Activated T-helper 2 cell treated with anti-CD3 and anti-CD28 coated beads, Interferon-gamma antibody, Interleukin-2, Interleukin-4, amounts not matched to agents 10 μg/mL and 5 μg/mL and 100 μg/mL, durations not matched to agents 14 hours and 24 hours and 36 hours (primary cell): Measurements from ENCODE around the gene ZEB2. TPM values are rescaled to one million over a fixed set of nuclear protein-coding genes. Genes with fewer than 3 reads are reported as not detected.

Source experiments
- DNase-seq: peaks from one replicate; pipeline ENCODE4 v3.0.0; 2021; ENCODE audit warnings: low spot score
- H3K27ac Mint-ChIP-seq: one replicate; pipeline ENCODE4 v1.8.0; 2021; ENCODE audit warnings: mixed read lengths
- H3K27me3 Mint-ChIP-seq: one replicate; pipeline ENCODE4 v1.8.0; 2021; ENCODE audit warnings: low read depth, mixed read lengths
- H3K36me3 Mint-ChIP-seq: one replicate; pipeline ENCODE4 v1.8.0; 2021; ENCODE audit warnings: low read depth, mixed read lengths
- H3K4me1 Mint-ChIP-seq: one replicate; pipeline ENCODE4 v1.8.0; 2021; ENCODE audit warnings: low read depth, mixed read lengths
- H3K4me3 Mint-ChIP-seq: one replicate; pipeline ENCODE4 v1.8.0; 2021; ENCODE audit warnings: low read depth, mild to moderate bottlenecking, moderate library complexity, mixed read lengths
- H3K9me3 Mint-ChIP-seq: one replicate; pipeline ENCODE4 v1.8.0; 2021; ENCODE audit warnings: mixed read lengths
- intact Hi-C: fragments of 100-400 bp; cut with micrococcal nuclease; formaldehyde crosslinking; loops from one replicate; pipeline ENCODE4 v1.15.1; 2023
- total RNA-seq: library from RNA; stranded (reverse); gene quantifications from 2 replicates; pipeline ENCODE4 v1.2.3, GENCODE V29; 2022

Gene ZEB2
- total RNA-seq, 1 donor from 2014 or later = 53.2 TPM

- DNase-seq = no peak
- intact Hi-C loops = no loop called here
- Mint-ChIP-seq H3K4me1 (peaks cover 47% of the 10 kb centered on the region), H3K4me3 (no peak overlapping the region), H3K9me3 (no peaks in the 10 kb centered on the region), H3K27me3 (no peaks in the 10 kb centered on the region), H3K27ac (no peak overlapping the region), H3K36me3 (peaks cover 3% of the 10 kb centered on the region)
Measured at GRCh38 chr2:144346229-144346628, 173.7 kb downstream of the ZEB2 start.

DNA sequence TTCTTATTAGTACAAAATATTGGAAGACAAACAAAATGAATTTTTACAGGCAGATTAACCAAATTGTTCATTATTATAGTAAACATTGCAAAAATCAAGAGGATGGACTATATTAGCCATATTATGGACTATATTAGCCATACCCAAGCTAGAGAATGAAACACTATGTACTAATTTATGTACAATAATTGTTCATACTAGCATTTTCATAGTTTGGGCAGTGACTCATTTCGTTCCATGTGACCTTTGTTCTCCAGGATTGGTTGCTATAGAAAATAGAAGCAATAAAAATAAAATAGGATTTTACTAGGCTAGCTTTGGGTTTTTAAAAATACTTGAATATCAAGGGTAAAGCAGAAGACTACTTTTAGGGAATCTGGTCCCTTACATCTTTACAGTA lies 176.8 kb downstream of the ZEB2 start:
- no peaks in the 10 kb centered on the region for H3K9me3 Mint-ChIP-seq
- H3K27me3 Mint-ChIP-seq = no peaks in the 10 kb centered on the region
- peaks cover 3% of the 10 kb centered on the region for H3K36me3 Mint-ChIP-seq
- H3K4me1 Mint-ChIP-seq = peaks cover 43% of the 10 kb centered on the region
- DNase-seq = no peak
- no peak overlapping the region for H3K4me3 Mint-ChIP-seq
- no peak overlapping the region for H3K27ac Mint-ChIP-seq
- intact Hi-C loops = no loop called here

DNA sequence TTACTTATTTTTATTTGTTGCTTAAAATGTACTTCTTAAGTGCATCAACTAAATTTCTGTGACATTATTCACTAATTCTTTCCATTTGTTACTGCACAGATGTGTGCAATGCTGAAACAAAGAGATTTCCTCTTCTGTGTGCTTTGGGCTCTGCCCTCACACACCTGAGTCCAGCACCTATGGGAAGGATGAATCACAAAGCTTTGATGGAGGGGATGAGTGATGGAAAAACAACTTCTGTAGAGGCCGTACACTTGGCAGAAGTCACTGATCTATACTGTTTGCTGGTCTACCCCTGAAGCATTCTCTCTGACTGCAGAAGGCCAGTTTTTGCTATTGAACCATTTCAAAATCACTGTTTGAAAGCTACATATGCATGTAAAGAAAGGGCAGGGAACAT lies 178.4 kb downstream of the ZEB2 start:
- intact Hi-C loops = no loop called here
- no peak overlapping the region for H3K4me3 Mint-ChIP-seq
- peaks cover 40% of the 10 kb centered on the region for H3K4me1 Mint-ChIP-seq

DNA sequence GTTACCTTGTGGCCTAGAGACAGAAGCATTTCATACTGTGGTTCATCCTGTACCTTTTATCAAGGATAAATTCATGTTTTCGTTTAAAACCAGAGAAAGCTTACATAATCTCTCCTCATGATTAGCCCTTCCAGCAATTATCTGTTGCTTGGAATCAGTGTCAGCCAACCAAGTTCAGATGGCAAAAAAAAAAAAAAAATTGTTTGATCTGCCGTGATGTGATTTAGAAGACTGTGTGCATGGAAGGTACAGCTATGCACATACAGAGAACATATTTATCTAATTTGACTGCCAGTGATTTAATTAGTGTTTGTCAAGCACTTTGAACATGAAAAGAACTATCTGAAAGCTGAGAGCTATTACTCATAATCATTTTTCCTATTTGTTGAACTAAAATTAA lies 180.9 kb downstream of the ZEB2 start:
- intact Hi-C loops = no loop called here
- Mint-ChIP-seq H3K27ac (no peak overlapping the region), H3K4me1 (peaks cover 37% of the 10 kb centered on the region)

More for the DNA sequence above, 178.4 kb downstream of the ZEB2 start:
- H3K36me3 Mint-ChIP-seq = peaks cover 5% of the 10 kb centered on the region
- no peak overlapping the region for H3K27ac Mint-ChIP-seq
- no peaks in the 10 kb centered on the region for H3K27me3 Mint-ChIP-seq
- no peak for DNase-seq
- peaks cover 1% of the 10 kb centered on the region for H3K9me3 Mint-ChIP-seq

DNA sequence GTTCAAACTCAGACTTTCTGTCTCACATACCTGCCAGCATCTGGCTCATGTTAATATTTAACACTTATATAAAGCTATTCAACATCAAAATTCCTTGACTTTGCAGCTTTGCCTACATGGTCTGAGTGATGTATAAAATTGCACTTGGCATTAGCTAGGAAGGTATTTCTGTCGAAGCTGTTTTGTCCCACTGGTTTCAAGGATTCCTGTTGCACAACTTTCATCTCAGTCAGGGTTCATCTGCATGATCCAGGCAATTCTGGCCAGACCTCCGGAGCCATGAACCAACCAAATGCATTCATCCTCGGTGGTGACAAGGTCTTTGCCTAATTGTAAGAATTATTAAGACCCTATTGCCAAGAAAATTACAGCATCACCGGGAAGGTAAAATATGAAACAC lies 185.4 kb downstream of the ZEB2 start:
- H3K27me3 Mint-ChIP-seq = no peaks in the 10 kb centered on the region
- H3K4me1 Mint-ChIP-seq = peaks cover 41% of the 10 kb centered on the region
- no peak overlapping the region for H3K4me3 Mint-ChIP-seq
- intact Hi-C loops = no loop called here
- peaks cover 4% of the 10 kb centered on the region for H3K9me3 Mint-ChIP-seq
- DNase-seq = no peak
- H3K36me3 Mint-ChIP-seq = peaks cover 22% of the 10 kb centered on the region
- H3K27ac Mint-ChIP-seq = no peak overlapping the region

More for the DNA sequence above, 180.9 kb downstream of the ZEB2 start:
- no peak for DNase-seq
- Mint-ChIP-seq H3K9me3 (peaks cover 4% of the 10 kb centered on the region), H3K27me3 (no peaks in the 10 kb centered on the region), H3K4me3 (no peak overlapping the region), H3K36me3 (peaks cover 8% of the 10 kb centered on the region)
